ENCODE results near the gene POLR3K. TPM values are rescaled to one million over a fixed set of nuclear protein-coding genes. Genes with fewer than 3 reads are reported as not detected.

The POLR3K gene
- total and polyA plus RNA-seq, 4 donors, result 2.8 to 9.8 (median 7.4) TPM

DNA sequence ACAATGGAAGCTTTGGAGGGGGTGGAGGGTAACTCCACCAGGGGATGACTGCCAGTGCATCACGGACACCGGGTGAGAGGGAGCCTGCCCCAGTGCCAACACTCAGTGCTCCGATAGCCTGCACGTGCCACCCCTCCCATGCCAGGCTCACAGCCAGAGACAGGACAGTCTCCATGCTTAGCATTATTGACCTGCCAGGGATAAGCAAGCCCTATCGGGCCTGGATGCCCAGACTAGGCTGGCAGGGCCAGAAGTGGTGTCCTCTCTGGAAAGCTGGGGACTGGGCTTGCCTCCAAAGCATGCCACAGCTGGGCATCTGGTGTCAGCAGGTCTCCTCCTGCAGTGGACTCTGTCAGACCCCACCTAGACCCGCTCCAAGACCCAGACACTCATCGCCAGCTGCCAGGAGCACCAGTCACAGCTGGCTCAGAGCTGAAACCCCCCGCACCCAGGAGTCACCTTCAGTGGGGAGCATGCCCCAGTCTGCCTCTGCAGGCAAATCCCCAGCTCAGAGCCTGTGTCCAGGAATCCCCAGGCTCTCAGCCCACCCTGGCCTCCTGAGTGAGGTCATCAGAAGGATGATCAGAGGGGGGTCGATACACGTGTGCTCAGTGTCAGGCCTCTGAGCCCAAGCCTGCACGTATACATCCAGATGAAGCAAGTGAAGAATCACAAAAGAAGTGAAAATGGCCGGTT, 20.8 kb upstream of the POLR3K start (continued):
- no peak for TF ChIP-seq RAD21 (IDR thresholded peaks at IDR 0.05)
- TF ChIP-seq ZBTB33 (IDR thresholded peaks at IDR 0.05), result no peak
- TF ChIP-seq NR2F2 (IDR thresholded peaks at IDR 0.05), result no peak
- no peak for TF ChIP-seq GABPA (IDR thresholded peaks at IDR 0.05 in 1 of 2, conservative IDR thresholded peaks at IDR 0.05 in 1 of 2)

DNA sequence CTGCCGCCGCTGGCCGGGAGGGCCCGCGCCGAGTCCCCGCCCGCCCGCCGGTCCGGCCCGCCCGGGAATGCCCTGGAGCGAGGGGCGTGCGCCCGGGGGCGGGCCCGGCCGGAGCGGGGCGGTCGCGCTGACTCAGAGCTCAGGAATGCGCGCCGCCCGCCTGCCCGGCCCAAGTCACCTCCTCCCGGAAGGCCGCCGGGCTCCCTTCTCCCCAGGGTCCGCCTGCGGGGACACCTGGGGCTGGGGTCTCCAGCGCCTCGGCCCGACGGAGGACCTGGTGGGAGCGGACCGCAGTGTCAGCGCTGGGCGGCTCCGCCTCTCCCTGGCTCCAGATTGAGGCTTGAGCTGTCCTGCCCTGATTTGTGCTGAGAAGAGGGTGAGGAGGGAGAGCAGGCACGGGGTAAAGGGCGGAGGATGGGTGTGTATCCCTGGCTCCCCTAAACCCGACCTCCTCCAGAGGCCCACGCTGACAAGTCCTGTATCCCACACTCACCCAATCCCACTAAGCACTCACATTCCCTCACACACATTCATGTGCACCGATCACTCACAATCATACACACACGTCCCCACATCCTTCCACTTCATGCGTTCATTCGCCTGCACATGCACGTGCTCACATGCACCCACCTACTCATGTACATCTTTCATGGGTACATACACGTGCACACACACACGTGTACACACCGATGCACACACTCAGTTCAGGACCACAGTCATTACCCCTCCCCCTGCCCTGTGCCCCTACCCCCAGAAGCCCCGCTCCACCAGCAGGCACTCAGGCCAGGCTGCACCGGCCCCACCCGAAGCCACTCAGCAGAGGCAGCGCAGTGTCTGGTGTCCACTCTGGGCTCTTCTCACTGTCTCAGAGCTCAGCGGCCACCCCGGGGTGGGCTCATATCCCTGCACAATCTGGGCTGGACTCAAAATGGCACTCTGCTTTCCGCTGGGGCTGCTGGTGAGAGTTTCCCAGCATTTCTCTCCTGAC, 19.4 kb upstream of the POLR3K start, which contains the start of gene RHBDF1:
TSS of gene RHBDF1 (minus strand) at position 71 of the 988 bp plus-strand sequence. CDS start 7,616 bp downstream, outside the sequence.
- H3K36me3 ChIP-seq (ENCODE audit: control insufficient read depth in 4 of 4, insufficient read depth in 3 of 4, low read depth in 1 of 4, low read length in 3 of 4), result no peaks in the 10 kb centered on the region
- WGBS, result 26% methylated on average over 62 of the region's 62 CpGs

More for the DNA sequence above, 19.4 kb upstream of the POLR3K start, which contains the start of gene RHBDF1:
- peaks cover 5 to 27% (median 21%) of the 10 kb centered on the region in 4 donors for H3K4me1 ChIP-seq (ENCODE audit: control insufficient read depth in 4 of 4, insufficient read depth in 4 of 4, low read length in 3 of 4)
- TF ChIP-seq GABPA (IDR thresholded peaks at IDR 0.05 in 1 of 2, conservative IDR thresholded peaks at IDR 0.05 in 1 of 2) (no peak), JUND (IDR thresholded peaks at IDR 0.05) (peak in 1 of 2 donors; percentile 36), REST (IDR thresholded peaks at IDR 0.05) (no peak), ZBTB33 (IDR thresholded peaks at IDR 0.05) (no peak)
- peak within 1 kb of the TSS in 1 of 2 donors; percentile 13 for H3K9ac ChIP-seq (ENCODE audit: low read depth in 1 of 2, low read length in 2 of 2)
- no peaks in the 10 kb centered on the region for H3K27me3 ChIP-seq (ENCODE audit: control insufficient read depth in 4 of 4, insufficient read depth in 4 of 4, low read length in 3 of 4)
- no peak for DNase-seq (ENCODE audit: low spot score)
- peak within 1 kb of the TSS; percentile 36 to 55 for H3K27ac ChIP-seq (ENCODE audit: low read depth in 1 of 2, low read length in 2 of 2)
- no peaks in the 10 kb centered on the region for H3K9me3 ChIP-seq (ENCODE audit: control insufficient read depth in 4 of 4, low read length in 3 of 4)
- H3K4me3 ChIP-seq (ENCODE audit: low read depth in 1 of 3, low read length in 3 of 3), result peak within 1 kb of the TSS; percentile 30 to 62 (median 56)

Data from liver (tissue), 9 donors.